Measurements from ENCODE around the gene NDUFS6.

The NDUFS6 gene

GRCh38 chr5:1765880-1766235 is 35.3 kb upstream of the NDUFS6 start:
- no peak for DNase-seq

- DNase-seq = no peak
These were observed 33.5 kb upstream of the NDUFS6 start for GRCh38 chr5:1767524-1768282.

- DNase-seq = no peak
These were observed 32.8 kb upstream of the NDUFS6 start for GRCh38 chr5:1768283-1769000.

- DNase-seq = no peak
These were observed 32.1 kb upstream of the NDUFS6 start for GRCh38 chr5:1769017-1769640.

- DNase-seq = no peak
These were observed 31.3 kb upstream of the NDUFS6 start for GRCh38 chr5:1769752-1770442.

GRCh38 chr5:1770443-1770802 is 30.8 kb upstream of the NDUFS6 start:
- DNase-seq = no peak

GRCh38 chr5:1771149-1772065 is 29.8 kb upstream of the NDUFS6 start:
- no peak for DNase-seq

- DNase-seq = no peak
These were observed 28.6 kb upstream of the NDUFS6 start for GRCh38 chr5:1772634-1773033.

GRCh38 chr5:1776831-1777230 is 24.4 kb upstream of the NDUFS6 start:
- DNase-seq = no peak

- DNase-seq = no peak
These were observed 23.7 kb upstream of the NDUFS6 start for GRCh38 chr5:1777281-1778137.

- no peak for DNase-seq
These were observed 22.8 kb upstream of the NDUFS6 start for GRCh38 chr5:1778138-1779020.

- DNase-seq = no peak
These were observed 22.1 kb upstream of the NDUFS6 start for GRCh38 chr5:1779021-1779680.

- no peak for DNase-seq
These were observed 21.2 kb upstream of the NDUFS6 start for GRCh38 chr5:1779782-1780613.

- no peak for DNase-seq
These were observed 20.6 kb upstream of the NDUFS6 start for GRCh38 chr5:1780614-1780930.

- no peak for DNase-seq
These were observed 20.1 kb upstream of the NDUFS6 start for GRCh38 chr5:1781107-1781506.

GRCh38 chr5:1781726-1782384 is 19.4 kb upstream of the NDUFS6 start:
- DNase-seq = no peak

- DNase-seq = no peak
These were observed 18.6 kb upstream of the NDUFS6 start for GRCh38 chr5:1782385-1783215.

- no peak for DNase-seq
These were observed 18.0 kb upstream of the NDUFS6 start for GRCh38 chr5:1783216-1783554.
